GM12891 (cell line): Measurements from ENCODE around the gene KIF5C.

Experiments used
- POLR2A ChIP-seq: IDR thresholded peaks from 2 replicates; pipeline ENCODE4 v1.6.1; 2011; ENCODE audit warnings: low read depth, low read length, control low read depth
- POLR2AphosphoS5 ChIP-seq: IDR thresholded peaks from 2 replicates; pipeline ENCODE4 v1.6.1; 2011; ENCODE audit warnings: low read depth, low read length, control low read depth
- SPI1 ChIP-seq: IDR thresholded peaks from 2 replicates; pipeline ENCODE4 v1.6.1; 2011; ENCODE audit warnings: low read depth, low read length, control low read depth

GRCh38 chr2:149029307-149029965 is 154.4 kb downstream of the KIF5C start:
- TF ChIP-seq POLR2A (no peak), SPI1 (no peak), POLR2AphosphoS5 (no peak)
